ENCODE data around the gene TMEM72.

TMEM72 gene

DNA sequence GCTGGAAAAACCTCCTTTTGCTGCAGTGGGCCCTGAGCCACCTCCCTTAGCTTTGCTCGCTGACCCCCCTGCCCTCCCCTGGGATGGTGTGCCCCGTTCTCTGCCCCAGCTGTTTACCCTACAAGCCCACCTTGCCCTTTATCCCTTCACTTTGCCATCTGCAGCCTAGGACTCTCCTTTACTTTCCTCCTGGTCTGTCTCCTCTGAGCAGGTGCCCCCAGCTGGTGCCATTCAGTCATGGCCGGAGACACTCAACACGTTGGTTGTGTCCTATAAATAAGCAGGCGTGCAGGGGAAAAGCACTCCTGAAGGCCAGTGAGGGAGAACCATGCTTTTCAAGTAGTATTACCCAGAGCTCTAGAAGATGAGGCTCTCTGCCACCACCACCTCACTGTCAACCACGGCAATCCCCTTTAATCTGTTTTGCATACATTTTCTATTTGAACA lies 54.5 kb downstream of the TMEM72 start:
- Histone ChIP-seq H4K20me1 (ENCODE audit: low read depth, low read length) (no peaks in the 10 kb centered on the region), H3K27me3 (ENCODE audit: low read length) (no peaks in the 10 kb centered on the region), H3K9ac (ENCODE audit: low read length) (no peak overlapping the region), H3K9me3 (ENCODE audit: insufficient read depth, low read length) (no peaks in the 10 kb centered on the region), H2AFZ (ENCODE audit: low read depth, low read length, severe bottlenecking) (no peak overlapping the region), H3K4me3 (ENCODE audit: insufficient read depth, low read length, poor library complexity, severe bottlenecking) (no peak overlapping the region), H3K27ac (ENCODE audit: low read depth, low read length) (no peak overlapping the region), H3K9me2 (replicated peaks; ENCODE audit: insufficient read depth, low read length) (no peaks in the 10 kb centered on the region), H3K79me2 (ENCODE audit: insufficient read depth, low read length) (no peaks in the 10 kb centered on the region), H3K36me3 (ENCODE audit: low read length) (no peaks in the 10 kb centered on the region), H3F3A (ENCODE audit: insufficient read depth) (no peaks in the 10 kb centered on the region), H3K4me2 (ENCODE audit: low read depth, low read length, poor library complexity, severe bottlenecking) (no peak overlapping the region)
- TF ChIP-seq EZH2phosphoT487 (conservative IDR thresholded peaks at IDR 0.05; ENCODE audit: low read length) = no peak

- Histone ChIP-seq H3K9me3 (ENCODE audit: insufficient read depth, low read length) (no peaks in the 10 kb centered on the region), H3K9ac (ENCODE audit: low read length) (no peak overlapping the region), H3K9me2 (replicated peaks; ENCODE audit: insufficient read depth, low read length) (no peaks in the 10 kb centered on the region), H3K36me3 (ENCODE audit: low read length) (no peaks in the 10 kb centered on the region), H3K4me2 (ENCODE audit: low read depth, low read length, poor library complexity, severe bottlenecking) (peak overlapping the region; percentile 17), H2AFZ (ENCODE audit: low read depth, low read length, severe bottlenecking) (peak overlapping the region; percentile 70), H4K20me1 (ENCODE audit: low read depth, low read length) (no peaks in the 10 kb centered on the region), H3K79me2 (ENCODE audit: insufficient read depth, low read length) (no peaks in the 10 kb centered on the region), H3K27me3 (ENCODE audit: low read length) (no peaks in the 10 kb centered on the region), H3K27ac (ENCODE audit: low read depth, low read length) (no peak overlapping the region), H3K4me3 (ENCODE audit: insufficient read depth, low read length, poor library complexity, severe bottlenecking) (no peak overlapping the region), H3F3A (ENCODE audit: insufficient read depth) (no peaks in the 10 kb centered on the region)
- TF ChIP-seq EZH2phosphoT487 (conservative IDR thresholded peaks at IDR 0.05; ENCODE audit: low read length) = no peak
- TF ChIP-seq, protein P1, sequence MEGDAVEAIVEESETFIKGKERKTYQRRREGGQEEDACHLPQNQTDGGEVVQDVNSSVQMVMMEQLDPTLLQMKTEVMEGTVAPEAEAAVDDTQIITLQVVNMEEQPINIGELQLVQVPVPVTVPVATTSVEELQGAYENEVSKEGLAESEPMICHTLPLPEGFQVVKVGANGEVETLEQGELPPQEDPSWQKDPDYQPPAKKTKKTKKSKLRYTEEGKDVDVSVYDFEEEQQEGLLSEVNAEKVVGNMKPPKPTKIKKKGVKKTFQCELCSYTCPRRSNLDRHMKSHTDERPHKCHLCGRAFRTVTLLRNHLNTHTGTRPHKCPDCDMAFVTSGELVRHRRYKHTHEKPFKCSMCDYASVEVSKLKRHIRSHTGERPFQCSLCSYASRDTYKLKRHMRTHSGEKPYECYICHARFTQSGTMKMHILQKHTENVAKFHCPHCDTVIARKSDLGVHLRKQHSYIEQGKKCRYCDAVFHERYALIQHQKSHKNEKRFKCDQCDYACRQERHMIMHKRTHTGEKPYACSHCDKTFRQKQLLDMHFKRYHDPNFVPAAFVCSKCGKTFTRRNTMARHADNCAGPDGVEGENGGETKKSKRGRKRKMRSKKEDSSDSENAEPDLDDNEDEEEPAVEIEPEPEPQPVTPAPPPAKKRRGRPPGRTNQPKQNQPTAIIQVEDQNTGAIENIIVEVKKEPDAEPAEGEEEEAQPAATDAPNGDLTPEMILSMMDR (IDR thresholded peaks at IDR 0.05; ENCODE audit: insufficient read depth, low read length, poor library complexity, severe bottlenecking) = no peak
Measured at GRCh38 chr10:44966129-44966815, 55.1 kb downstream of the TMEM72 start.

DNA sequence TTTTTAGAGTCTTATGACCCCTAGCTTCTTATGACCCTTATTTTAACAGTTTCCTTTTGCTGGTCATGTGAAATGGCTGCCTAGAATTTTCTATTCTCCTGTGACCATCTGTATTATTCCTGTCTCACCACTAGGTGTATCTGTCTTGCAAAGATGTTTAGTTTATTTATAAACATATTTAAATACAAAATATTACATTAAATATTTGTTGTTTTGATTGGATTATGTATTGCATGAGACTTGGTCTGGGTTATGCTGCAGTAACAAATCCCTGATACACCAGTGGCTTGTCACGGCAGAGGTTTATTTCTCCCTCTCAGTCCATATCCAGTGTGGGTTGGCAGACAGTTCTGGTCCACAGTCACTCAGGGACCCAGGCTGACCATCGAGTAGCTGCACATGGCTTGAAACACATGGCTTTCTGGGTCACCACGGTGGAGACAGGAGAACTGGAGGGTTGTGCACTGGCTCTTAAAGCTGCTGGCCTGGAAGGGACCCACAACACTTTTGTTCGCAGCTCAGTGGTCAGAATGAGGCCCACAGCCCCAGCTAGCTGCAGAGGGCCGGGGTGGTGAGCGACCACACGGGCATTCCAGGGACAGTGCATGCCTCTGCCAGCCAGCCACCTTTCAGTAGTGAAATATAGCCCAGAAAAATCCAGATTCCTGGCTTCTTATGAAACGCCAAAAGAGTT lies 55.8 kb downstream of the TMEM72 start:
- no peaks in the 10 kb centered on the region for H3K27me3 ChIP-seq (ENCODE audit: low read length)
- H3K36me3 ChIP-seq (ENCODE audit: low read length) = no peaks in the 10 kb centered on the region
- peak overlapping the region; percentile 70 for H2AFZ ChIP-seq (ENCODE audit: low read depth, low read length, severe bottlenecking)
- no peaks in the 10 kb centered on the region for H3K9me3 ChIP-seq (ENCODE audit: insufficient read depth, low read length)
- no peaks in the 10 kb centered on the region for H4K20me1 ChIP-seq (ENCODE audit: low read depth, low read length)
- no peaks in the 10 kb centered on the region for H3K79me2 ChIP-seq (ENCODE audit: insufficient read depth, low read length)
- no peaks in the 10 kb centered on the region for H3K9me2 ChIP-seq (replicated peaks; ENCODE audit: insufficient read depth, low read length)
- no peak overlapping the region for H3K9ac ChIP-seq (ENCODE audit: low read length)
- H3F3A ChIP-seq (ENCODE audit: insufficient read depth) = no peaks in the 10 kb centered on the region
- H3K4me3 ChIP-seq (ENCODE audit: insufficient read depth, low read length, poor library complexity, severe bottlenecking) = no peak overlapping the region
- H3K27ac ChIP-seq (ENCODE audit: low read depth, low read length) = no peak overlapping the region
- TF ChIP-seq, protein P1 (IDR thresholded peaks at IDR 0.05; ENCODE audit: insufficient read depth, low read length, poor library complexity, severe bottlenecking) = no peak
- TF ChIP-seq EZH2phosphoT487 (conservative IDR thresholded peaks at IDR 0.05; ENCODE audit: low read length) = no peak
- H3K4me2 ChIP-seq (ENCODE audit: low read depth, low read length, poor library complexity, severe bottlenecking) = no peak overlapping the region

- no peaks in the 10 kb centered on the region for H3K27me3 ChIP-seq (ENCODE audit: low read length)
- H3K9me2 ChIP-seq (replicated peaks; ENCODE audit: insufficient read depth, low read length) = no peaks in the 10 kb centered on the region
- H3K4me2 ChIP-seq (ENCODE audit: low read depth, low read length, poor library complexity, severe bottlenecking) = no peak overlapping the region
- H4K20me1 ChIP-seq (ENCODE audit: low read depth, low read length) = no peaks in the 10 kb centered on the region
- H3K4me3 ChIP-seq (ENCODE audit: insufficient read depth, low read length, poor library complexity, severe bottlenecking) = no peak overlapping the region
- no peaks in the 10 kb centered on the region for H3K36me3 ChIP-seq (ENCODE audit: low read length)
- no peak overlapping the region for H2AFZ ChIP-seq (ENCODE audit: low read depth, low read length, severe bottlenecking)
- H3K9ac ChIP-seq (ENCODE audit: low read length) = no peak overlapping the region
- no peaks in the 10 kb centered on the region for H3K79me2 ChIP-seq (ENCODE audit: insufficient read depth, low read length)
- no peaks in the 10 kb centered on the region for H3K9me3 ChIP-seq (ENCODE audit: insufficient read depth, low read length)
- H3F3A ChIP-seq (ENCODE audit: insufficient read depth) = no peaks in the 10 kb centered on the region
- no peak for TF ChIP-seq EZH2phosphoT487 (conservative IDR thresholded peaks at IDR 0.05; ENCODE audit: low read length)
- TF ChIP-seq, protein P1 (IDR thresholded peaks at IDR 0.05; ENCODE audit: insufficient read depth, low read length, poor library complexity, severe bottlenecking) = no peak
- H3K27ac ChIP-seq (ENCODE audit: low read depth, low read length) = no peak overlapping the region
Measured at GRCh38 chr10:44967616-44968015, 56.5 kb downstream of the TMEM72 start.

Data from SU-DHL-6 (cell line).